NCI-H146 treated with DMSO at 0.1 percent for 48 hours (cell line): Measurements from ENCODE around the gene COL8A1.

Source experiments
- DNase-seq: peaks from one replicate; lab custom pipeline; 2025; ENCODE audit not compliant: unreplicated experiment; lab: John Stamatoyannopoulos, UW

The COL8A1 gene

DNA sequence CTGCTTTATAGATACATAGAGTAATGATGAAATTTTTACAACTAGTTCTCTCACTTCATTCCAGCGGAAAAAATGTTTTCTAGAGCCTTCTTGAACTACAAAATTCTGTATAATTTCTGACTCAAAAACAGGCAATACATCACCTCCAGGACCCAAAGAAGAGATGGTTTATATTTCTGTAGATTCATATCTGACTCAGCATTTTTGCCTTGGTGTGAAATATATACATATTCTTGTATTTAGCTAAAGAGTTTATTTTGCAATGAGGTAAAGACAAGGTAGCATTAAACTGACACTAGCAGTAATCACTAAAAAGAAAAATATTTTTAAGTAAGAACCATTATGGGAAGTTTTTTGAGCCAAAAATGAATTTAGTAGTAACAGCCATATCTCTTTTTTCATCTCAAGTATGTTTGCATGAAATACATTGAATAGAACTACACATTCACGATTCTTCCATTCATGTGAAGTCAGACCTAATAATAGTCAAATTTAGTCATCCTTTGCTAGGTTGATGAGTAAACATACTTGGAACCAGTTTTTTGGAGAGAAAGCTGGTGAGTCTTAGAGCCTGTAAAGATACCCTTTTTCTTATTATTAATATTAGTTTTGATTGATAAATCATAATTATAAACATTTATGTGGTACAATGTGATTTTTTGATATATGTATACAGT, 31.6 kb downstream of the COL8A1 start:
- no peak for DNase-seq

DNA sequence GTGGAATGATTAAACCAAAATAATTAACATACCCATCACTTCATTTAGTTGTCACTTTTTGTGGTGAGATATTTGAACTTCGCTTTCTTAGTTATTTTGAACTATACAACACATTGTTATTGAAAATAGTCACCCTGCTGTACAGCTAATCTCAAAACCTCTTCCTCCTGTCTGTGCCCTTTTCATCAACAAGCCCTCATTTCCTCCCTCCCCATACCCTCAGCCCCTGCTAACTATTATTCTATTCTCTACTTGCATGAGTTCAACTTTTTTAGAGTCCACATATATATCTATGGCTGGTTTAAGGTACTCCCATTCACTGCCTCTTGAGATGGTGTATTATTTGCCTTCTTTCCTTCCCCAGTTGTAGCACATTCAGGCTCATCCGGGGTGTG, 32.2 kb downstream of the COL8A1 start:
- DNase-seq, result no peak

DNA sequence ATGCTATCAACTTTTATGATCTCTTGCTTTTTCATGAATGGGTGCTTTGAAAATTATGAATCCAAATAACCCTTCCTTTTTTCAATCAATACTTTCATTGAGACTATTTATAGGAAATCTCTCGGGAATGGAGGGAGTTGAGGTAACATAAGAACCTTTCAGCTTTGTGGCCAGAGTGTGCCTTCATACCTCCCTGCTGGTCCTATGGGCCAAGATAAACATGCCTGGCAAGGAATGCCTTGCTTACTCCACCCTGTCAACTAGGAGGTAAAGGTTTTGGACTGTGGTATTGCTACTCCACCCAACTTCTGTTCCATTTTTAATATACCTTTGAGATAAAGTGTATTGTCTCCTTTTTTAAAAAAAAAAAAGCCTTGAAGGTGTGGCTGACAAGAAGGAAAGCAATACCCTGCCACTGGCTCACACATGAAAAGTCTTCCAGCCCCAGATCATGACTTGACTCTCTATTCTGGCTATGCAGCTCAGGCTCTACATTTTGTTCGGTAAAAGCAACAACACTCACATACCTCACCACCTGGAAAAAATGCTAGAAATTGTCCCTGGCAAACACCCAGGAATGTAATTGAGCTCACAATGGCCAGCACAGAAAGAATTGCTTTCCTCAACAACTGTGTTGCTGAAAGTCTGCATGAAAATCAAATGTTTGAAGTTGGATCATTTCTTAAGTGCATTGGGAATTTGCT, 35.8 kb downstream of the COL8A1 start:
- no peak for DNase-seq

DNA sequence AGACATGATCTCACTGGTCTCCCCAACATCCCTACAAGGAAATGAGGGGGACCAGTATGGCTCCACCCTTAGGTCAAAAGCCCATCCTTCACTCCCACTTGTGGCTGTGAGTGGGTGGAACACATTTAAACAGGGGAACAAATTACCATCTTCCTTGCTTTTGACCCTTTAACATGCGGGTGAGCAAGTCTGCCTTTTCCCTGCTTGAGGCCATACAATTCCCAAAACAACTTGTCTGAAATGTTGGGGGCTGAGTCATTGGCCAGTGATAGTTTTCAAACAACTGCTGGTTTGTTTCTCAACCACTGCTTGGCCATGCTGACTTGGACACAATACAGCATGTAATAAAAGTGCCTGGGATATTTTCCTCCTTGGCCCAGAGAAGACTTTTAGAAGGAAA, 39.6 kb downstream of the COL8A1 start:
- no peak for DNase-seq

DNA sequence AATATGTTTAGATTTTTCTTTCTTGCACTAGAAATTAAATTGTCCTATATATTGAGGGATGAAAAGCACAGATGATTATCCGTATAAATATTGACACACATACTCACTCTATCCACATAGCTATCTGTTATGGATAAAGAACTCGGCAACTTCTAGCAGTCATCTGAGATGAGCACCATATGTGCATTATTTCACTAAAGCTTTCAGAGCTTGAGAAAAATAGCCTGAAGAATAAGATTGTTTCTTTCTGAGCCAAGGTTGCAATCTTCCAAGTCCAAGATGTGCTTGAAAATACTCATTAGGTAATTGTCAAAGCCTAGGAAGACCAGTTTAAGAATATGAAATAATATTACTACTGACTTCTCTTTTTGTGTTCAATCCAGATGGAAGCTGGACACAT, 40.5 kb downstream of the COL8A1 start:
- DNase-seq, result no peak

DNA sequence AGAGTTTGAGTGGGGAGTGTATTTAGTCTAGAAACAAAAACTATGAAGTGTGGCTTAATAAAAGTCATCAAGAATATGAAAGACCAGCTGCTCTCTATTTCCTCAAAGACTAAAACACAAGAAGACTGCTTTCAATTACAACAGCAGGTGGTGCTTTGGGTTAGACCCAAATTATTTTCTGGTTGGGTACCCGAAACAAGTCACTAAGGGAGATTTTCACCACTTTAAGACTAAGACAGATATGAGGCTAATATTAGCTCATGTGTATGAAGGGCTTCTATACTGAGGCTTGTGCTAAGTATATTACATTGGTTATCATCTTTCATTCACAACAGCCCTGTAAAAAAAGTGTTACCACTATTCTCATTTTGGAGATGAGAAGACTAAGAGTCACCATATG, 43.1 kb downstream of the COL8A1 start:
- DNase-seq, result no peak

DNA sequence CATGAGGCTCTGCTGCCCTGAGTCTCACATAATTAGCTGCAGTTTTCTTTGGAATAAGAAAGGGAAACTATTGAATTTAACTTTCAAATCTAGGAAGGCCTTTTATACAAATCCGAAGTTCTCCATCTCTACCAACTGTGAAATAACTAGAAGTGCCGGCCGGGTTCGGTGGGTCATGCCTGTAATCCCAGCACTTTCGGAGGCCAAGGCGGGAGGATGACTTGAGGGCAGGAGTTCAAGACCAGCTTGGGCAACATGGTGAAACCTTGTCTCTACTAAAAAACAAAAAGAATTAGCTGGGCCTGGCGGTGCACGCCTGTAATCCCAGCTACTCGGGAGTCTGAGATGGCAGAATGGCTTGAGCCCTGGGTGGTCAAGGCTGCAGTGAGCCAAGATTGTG, 43.6 kb downstream of the COL8A1 start:
- no peak for DNase-seq

DNA sequence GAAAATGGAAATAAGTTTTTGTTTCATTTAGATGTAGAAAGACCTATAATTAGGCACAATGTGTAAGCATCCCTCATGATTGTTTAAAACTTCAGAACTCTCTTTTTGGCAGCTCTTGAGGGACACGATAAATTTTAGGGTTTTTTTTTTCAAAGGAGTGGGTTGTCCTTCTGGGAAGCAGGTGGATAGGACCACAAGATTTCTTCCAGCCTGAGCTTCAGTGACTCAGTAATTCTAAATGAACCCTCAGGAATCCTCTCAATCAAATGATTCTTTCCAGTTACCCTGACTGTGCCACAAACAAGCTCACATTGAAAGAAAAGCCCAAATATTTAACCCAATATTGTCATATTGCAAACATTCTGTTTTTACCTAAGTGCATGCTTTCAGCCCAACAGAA, 45.1 kb downstream of the COL8A1 start:
- no peak for DNase-seq

DNA sequence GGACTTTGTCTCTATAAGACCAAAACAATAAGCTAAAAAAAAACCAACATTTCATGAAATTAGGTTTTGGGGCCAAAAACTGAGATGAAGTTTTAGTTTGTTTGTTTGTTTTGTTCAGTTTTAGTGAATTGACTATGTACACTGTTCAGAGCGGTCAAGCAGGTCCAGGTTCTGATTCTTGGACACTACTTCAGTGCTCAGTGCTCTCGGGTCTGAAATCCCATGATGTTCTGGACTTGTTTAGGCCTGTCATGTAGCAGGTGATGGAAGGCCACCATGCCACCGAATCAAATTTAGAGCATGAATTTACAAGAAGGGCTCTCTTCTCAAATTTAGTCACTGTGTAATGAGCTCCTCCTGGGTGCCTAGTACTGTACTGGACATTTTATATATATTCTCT, 45.5 kb downstream of the COL8A1 start:
- DNase-seq, result no peak

DNA sequence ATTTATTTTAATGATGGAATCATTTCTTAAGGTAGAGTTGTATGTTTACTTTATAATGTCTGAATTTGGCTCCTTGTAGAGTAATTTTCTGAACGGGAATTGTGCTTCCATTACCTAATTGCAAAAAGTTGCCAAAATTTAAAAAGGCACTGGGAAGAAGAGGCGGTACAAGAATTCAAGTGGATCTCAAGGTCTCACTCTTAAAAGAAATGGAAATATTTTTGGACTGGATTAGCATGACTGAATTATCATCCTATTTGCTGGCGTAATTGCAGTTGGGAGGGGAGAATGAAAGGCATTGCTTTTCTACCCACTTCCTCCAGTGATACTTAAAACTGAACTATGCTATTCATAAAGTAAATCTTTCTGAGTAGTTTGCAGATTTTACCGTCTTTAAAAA, 46.2 kb downstream of the COL8A1 start:
- DNase-seq, result no peak

DNA sequence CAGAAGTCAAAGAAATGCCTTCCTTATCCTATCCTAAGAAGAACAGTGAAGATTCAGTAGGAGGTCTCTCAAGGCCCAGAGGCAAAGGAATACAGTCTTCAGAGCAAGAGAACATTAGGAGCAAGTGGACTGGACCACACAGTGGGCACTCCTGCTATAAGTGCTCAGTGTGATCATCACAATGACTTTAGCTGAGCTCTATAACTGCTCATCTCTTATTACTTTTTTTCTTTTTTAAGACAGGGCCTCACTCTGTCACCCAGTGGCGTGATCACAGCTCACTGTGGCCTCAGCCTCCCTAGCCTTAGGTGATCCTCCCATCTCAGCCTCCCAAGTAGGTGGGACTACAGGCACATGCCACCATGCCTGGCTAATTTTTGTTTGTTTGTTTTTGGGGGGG, 48.1 kb downstream of the COL8A1 start:
- DNase-seq, result no peak

DNA sequence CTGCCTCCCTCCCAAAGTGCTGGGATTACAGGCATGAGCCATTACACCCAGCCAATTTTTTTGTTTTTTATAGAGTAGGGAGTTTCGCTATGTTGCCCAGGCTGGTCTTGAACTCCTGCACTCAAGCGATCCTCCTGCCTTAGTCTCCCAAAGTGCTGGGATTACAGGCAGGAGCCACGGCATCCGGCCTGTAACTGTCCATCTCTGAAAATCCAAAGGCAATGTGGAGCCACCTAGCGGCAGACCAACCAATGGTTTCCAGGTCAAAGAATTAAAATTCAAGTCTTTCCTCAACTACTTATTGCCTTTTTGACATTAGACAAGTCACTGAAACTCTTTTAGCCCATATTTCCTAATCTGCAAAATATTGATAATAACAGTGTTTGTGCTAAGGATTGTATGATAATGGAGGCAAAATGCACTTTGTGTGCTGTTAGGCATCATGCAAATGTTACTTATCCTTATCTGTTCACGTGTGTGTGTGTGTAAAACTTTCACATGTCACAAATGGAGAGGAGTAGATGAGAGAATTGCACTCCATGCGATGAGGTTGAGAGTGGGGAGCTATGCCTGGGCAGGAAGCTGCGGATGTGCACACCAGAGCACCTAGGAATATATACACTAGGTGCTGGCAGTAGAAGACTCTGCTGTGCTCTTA, 48.7 kb downstream of the COL8A1 start:
- no peak for DNase-seq

DNA sequence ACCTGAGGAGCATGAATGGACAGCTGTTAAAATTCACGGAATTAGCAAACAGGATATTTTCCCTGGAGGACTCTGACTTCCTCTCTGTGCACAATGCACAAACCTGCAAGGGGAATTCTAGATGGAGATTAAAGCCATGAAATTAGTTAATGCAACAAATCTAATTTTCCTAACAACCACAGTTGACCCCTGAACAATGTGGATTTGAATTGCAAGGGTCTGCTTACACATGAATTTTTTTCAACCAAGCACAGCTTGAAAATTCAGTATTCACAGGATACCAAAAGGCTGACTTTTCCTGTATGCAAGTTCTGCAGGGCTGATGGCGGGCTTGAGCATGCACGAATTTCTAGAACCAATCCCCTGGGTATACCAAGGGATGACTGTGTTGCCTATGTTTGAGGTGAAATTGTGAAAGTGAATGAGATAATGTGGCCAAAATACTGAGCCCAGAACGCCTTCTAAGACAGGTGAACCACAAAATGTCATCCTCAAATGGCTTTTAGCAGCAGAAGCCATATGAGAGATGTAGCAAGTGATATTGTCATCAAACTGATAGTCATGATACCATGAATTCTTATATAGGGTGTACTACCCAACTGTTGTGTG, 52.5 kb downstream of the COL8A1 start:
- DNase-seq, result no peak

DNA sequence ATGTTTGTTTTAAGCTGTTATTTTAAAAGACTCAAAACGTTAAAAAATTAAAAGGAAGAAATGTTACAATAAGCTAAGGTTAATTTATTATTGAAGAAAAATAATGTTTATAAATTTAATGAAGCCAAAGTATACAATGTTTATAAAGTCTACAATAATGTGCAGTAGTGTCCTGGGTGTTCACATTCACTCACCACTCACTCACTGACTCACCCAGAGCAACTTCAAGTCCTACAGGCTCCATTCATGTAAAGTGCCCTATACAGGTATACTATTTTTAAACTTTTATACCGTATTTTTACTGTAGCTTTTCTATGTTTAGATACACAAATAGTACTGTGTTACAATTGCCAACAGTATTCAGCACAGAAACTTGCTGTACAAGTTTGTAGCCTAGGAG, 55.2 kb downstream of the COL8A1 start:
- DNase-seq, result no peak

DNA sequence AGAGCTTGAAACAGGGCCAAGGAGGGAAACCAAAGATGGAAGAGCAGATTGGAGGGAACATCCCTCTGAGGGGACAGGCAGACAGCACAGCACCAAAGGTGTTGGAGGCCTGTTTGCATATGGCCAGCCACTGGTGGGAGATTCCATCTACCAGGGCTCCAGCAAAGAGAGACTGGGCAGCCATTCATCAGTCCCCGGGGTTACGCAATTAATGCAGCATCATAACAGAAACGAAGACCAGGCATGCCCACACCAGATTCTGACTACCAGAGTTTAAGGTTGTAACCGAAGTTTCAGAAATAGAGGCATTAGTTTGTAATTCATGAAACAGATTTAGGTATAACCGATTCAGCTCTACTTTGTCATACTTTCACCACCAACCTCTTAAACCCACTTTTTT, 58.1 kb downstream of the COL8A1 start:
- no peak for DNase-seq

DNA sequence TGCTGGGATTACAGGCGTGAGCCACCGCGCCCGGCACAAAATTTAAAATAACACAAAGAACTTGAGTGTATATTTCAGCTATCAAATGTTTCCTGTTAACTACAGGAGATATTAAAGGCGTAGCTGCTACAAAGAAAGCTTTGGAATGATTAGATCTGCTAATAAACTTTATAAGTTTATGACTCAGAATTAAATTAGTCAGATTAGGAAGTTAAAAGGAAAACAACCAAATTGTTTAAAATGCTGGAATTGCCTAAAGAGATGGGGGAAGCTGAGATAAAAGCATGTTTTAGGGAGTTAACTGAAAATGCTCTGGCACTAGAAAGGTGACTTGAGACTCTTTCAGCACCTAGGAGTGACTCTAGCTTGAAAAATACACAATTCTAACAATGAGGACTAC, 58.9 kb downstream of the COL8A1 start:
- DNase-seq, result no peak

DNA sequence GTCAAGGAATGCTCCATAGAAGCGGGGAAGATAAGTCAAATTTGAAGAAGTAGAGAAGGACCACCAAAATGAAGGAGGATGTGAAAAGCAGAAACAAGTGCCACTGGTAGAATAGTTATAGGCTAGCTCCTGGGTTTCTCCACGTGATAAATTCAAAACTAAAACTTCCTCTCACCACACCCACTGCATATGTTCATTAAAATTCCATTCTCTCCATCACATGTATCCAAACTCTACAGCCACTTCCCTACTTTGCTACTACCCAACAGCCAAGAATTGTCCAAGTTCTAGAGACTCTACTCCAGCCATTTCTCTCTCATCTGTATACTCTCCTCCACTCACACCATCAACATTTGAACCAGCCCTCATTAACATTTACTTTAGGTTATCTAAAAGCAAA, 60.5 kb downstream of the COL8A1 start:
- DNase-seq, result no peak

DNA sequence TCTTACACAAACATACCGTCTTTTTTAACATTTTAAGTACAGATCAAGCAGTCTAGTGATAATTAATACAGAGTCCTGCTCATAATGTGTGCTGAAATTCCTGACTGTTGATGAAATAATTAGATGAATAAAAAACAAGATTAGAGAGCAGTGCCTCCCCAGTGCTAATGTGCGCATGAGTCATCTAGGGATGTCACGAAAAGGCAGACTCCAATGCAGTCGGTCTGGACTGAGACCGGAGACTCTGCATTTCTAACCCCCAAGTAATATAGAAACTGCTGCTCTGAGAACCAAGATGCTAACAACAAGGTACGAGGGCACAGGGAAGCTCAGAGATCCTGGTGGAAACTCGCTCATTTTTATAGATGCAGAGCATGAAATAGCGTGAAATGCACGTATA, 61.4 kb downstream of the COL8A1 start:
- no peak for DNase-seq

DNA sequence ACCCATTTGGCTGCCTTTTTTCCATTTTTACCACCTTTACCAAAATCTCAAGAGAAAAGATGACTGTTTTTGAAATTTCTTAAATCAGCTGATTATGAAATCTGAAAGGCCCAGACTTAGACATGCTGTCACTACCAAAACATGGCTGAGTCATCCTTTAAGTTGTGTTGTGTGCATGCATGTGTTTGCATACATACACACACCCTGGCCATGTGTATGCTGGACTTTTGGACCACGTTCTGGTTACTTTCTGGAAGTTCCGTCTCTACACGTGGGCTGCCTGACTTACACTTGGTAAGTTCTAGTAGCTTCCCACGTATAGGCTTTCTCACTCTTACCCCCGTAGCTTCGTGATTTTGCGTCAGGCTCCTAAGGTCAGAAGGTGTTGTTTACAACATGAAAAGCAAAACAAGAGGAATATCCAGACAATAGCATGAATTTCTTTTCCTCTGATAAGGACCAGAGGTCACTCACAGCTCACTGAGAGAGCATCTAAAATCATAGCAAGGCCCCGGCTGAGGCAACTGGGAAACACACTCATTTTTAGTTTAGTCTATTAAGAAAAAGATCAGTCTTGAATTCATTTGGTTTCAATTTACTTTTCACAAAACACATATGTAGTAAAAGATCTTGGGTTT, 62.4 kb downstream of the COL8A1 start:
- DNase-seq, result no peak

DNA sequence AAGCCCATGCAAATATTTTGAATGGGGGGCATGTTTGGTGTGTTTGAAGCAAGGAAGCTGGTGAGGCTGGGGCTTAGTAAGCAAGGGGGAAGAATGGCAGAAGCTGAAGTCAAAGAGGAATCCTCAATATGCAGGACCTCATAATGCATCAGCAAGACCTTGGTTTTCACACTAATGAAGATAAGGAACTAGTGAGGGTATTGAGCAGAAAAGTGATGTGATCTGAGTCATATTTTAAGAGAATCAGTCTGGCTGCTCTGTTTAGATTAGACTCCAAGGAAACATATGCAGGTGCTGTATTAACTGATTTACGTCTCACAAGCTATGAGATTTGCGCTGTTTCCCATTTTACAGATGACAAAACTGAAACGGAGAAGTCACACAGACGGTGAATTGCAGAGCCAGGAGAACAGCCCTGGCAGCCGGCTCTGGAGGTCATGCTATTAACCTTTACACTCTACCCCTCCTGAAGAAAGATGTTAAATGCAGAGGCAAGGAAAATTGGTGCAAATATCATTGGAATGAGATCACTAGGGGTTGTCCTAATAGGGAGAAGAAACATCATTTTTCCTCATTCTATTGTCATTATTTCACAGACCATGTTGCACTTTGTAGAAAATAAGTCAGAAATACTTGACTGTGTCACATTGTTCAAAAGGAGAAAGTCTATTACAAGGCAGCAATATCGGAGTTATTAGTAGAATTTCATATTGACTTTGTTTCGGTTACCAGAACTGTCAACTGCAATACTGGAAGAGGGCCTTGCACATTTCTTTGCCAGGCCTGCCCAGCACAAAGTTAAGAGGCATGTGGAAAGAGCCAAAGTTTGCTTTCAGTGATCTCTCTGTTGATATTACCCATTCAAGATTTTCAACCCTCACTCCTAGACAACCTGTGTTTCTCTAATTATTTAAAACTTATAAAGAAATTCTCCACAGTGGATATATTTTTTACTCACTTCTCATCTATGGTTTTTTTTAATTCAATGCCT, 64.9 kb downstream of the COL8A1 start:
- DNase-seq, result no peak
